Activated CD8-positive, alpha-beta T cell treated with anti-CD3 and anti-CD28 coated beads for 36 hours (primary cell): ENCODE data around the gene EPYC. TPM values are rescaled to one million over a fixed set of nuclear protein-coding genes. Genes with fewer than 3 reads are reported as not detected.

Source experiments
- ATAC-seq: fragments of 200-7000 bp; cut with Tn5 transposase; one replicate; pipeline ENCODE4 v1.10.0; 2021; ENCODE audit warnings: mild to moderate bottlenecking, moderate library complexity
- CTCF ChIA-PET: fragments of 350-600 bp; sonication (Branson Sonifier 250); formaldehyde crosslinking; loops from one replicate; lab custom pipeline; 2021; ENCODE audit warnings: antibody characterized with exemption; lab: Charles Lee
- POLR2A ChIA-PET: fragments of 350-600 bp; sonication (Branson Sonifier 250); formaldehyde crosslinking; loops from one replicate; lab custom pipeline; 2021; ENCODE audit warnings: antibody characterized with exemption; lab: Charles Lee
- DNase-seq: peaks from one replicate; pipeline ENCODE4 v3.0.0-alpha.2; 2020
- H3K27ac Mint-ChIP-seq: one replicate; pipeline ENCODE4 v1.8.0; 2021; ENCODE audit warnings: mild to moderate bottlenecking, mixed read lengths
- H3K27me3 Mint-ChIP-seq: one replicate; pipeline ENCODE4 v1.8.0; 2021; ENCODE audit warnings: mixed read lengths
- H3K36me3 Mint-ChIP-seq: one replicate; pipeline ENCODE4 v1.8.0; 2021; ENCODE audit warnings: low read depth, mixed read lengths
- H3K4me1 Mint-ChIP-seq: one replicate; pipeline ENCODE4 v1.8.0; 2021; ENCODE audit warnings: low read depth, mixed read lengths
- H3K4me3 Mint-ChIP-seq: one replicate; pipeline ENCODE4 v1.8.0; 2021; ENCODE audit warnings: mild to moderate bottlenecking, moderate library complexity, mixed read lengths
- H3K9me3 Mint-ChIP-seq: one replicate; pipeline ENCODE4 v1.8.0; 2021; ENCODE audit warnings: mixed read lengths
- CTCF ChIP-seq: fragments of 200-600 bp; IDR thresholded peaks from one replicate; pipeline ENCODE4 v1.8.0; 2022; ENCODE audit warnings: antibody characterized with exemption, mild to moderate bottlenecking
- intact Hi-C: fragments of 100-400 bp; cut with micrococcal nuclease; formaldehyde crosslinking; loops from one replicate; pipeline ENCODE4 v1.10.0; 2022
- total RNA-seq, 2 experiments: library from RNA; stranded (reverse); gene quantifications; one replicate each; pipeline ENCODE4 v1.2.3, GENCODE V29; 2021

The EPYC gene
- total RNA-seq, 2 experiments from 2014 or later = not detected

DNA sequence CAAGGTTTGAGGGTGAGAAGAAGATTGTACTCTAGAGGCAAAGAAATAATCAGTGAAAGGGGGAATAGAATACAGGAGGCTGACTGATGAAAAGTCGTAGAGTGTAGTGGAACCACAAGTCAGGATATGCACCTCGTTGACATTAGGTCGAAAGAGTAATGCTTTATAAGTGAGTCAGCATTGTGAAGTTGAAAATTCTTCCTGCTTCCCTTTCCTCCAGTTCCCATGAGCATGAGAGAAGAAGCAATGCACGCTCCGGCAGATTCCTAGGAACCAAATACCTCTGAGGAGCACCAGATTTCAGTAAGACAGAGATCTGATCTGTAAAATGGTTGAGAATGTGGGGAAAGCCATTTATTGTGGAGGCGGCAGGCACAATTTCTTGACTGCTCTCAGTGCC lies 66.3 kb downstream of the EPYC start:
- Mint-ChIP-seq H3K36me3 (no peaks in the 10 kb centered on the region), H3K27me3 (peaks cover 11% of the 10 kb centered on the region), H3K9me3 (no peaks in the 10 kb centered on the region), H3K4me3 (no peak overlapping the region), H3K4me1 (no peaks in the 10 kb centered on the region), H3K27ac (no peak overlapping the region)
- ChIA-PET CTCF (no interaction called here), POLR2A (no interaction called here)
- no peak for TF ChIP-seq CTCF
- intact Hi-C loops = no loop called here
- ATAC-seq (no peak), DNase-seq (no peak)

- Mint-ChIP-seq H3K4me1 (no peaks in the 10 kb centered on the region), H3K36me3 (no peaks in the 10 kb centered on the region), H3K4me3 (no peak overlapping the region), H3K27ac (no peak overlapping the region), H3K27me3 (peaks cover 11% of the 10 kb centered on the region), H3K9me3 (no peaks in the 10 kb centered on the region)
- intact Hi-C loops = no loop called here
- POLR2A ChIA-PET = no interaction called here
- no peak for TF ChIP-seq CTCF
- DNase-seq = no peak
- ATAC-seq = no peak
- CTCF ChIA-PET = no interaction called here
Observed at GRCh38 chr12:90937651-90938050, 67.1 kb downstream of the EPYC start.

DNA sequence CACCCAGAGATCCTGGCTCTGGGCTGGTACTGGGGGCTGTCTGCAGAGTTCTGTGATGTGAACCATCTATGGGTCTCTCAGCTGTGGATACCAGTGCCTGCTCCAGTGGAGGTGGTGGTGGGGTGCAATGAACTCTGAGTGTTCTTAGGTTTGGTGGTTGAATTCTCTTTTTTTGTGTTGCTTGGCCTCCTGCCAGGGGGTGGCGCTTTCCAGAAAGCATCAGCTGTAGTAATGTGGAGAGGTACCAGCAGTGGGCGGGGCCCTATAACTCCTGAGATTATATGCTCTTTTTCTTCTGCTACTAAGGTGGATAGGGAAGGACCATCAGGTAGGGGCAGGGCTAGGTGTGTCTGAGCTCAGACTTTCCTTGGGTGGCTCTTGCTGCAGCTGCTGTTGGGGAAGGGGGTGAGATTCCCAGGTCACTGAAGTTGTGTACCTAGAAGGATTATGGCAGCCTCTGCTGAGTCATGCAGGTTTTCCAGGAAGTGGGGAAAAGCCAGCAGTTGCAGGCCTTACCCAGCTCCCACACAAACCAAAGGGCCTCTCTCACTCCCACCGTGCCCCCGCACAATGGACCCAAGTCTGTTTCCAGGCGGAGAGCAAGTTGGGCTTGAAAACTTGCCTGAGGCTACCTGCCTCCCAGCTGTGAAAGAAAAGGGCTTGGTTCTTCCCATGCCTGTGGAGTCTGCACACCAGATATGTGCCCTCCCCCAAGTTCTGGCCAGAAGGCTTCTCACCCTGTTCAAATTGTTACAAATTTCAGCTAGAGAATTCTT lies 68.4 kb downstream of the EPYC start:
- intact Hi-C loops = no loop called here
- no peaks in the 10 kb centered on the region for H3K36me3 Mint-ChIP-seq
- ChIA-PET POLR2A (no interaction called here), CTCF (interaction anchor here (1.2 to 1.3 kb wide), 2 partner anchors 9 to 10 kb away, joined by 3 to 4 read pairs; no protein-coding TSS in a partner anchor)
- DNase-seq = peak; percentile 17
- TF ChIP-seq CTCF = no peak
- H3K4me3 Mint-ChIP-seq = no peak overlapping the region
- no peak for ATAC-seq
- no peaks in the 10 kb centered on the region for H3K9me3 Mint-ChIP-seq
- no peaks in the 10 kb centered on the region for H3K4me1 Mint-ChIP-seq
- no peak overlapping the region for H3K27ac Mint-ChIP-seq
- H3K27me3 Mint-ChIP-seq = peaks cover 11% of the 10 kb centered on the region

DNA sequence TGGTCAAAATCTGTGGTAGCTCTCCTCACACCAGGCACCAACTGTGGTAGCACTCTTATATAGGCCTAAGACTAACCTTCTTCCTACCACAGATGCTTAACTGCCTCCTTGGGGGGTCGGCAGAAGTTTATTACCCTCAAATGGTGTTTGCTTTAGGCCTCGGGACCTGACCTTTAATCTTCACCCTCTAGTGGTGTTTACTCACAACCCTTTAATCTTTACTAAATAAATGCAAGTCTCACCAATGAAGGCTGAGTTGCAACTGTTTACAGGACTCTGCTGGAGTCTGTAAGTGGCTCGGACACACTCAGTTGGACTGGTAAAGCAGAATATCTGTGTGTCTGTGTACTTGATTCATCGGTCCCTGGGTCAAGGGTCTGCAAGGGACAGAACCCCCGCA lies 79.2 kb downstream of the EPYC start:
- DNase-seq (no peak), ATAC-seq (no peak)
- H3K36me3 Mint-ChIP-seq = no peaks in the 10 kb centered on the region
- ChIA-PET CTCF (no interaction called here), POLR2A (no interaction called here)
- H3K4me3 Mint-ChIP-seq = no peak overlapping the region
- no peaks in the 10 kb centered on the region for H3K4me1 Mint-ChIP-seq
- TF ChIP-seq CTCF = no peak
- H3K27me3 Mint-ChIP-seq = peaks cover 2% of the 10 kb centered on the region
- peaks cover 9% of the 10 kb centered on the region for H3K9me3 Mint-ChIP-seq
- intact Hi-C loops = no loop called here
- H3K27ac Mint-ChIP-seq = no peak overlapping the region

- POLR2A ChIA-PET = no interaction called here
Observed at GRCh38 chr12:90924406-90924805, 80.4 kb downstream of the EPYC start.

More at GRCh38 chr12:90924406-90924805, 80.4 kb downstream of the EPYC start:
- H3K9me3 Mint-ChIP-seq = peaks cover 5% of the 10 kb centered on the region
- H3K27me3 Mint-ChIP-seq = peaks cover 2% of the 10 kb centered on the region
- no peak for TF ChIP-seq CTCF
- DNase-seq (no peak), ATAC-seq (no peak)
- H3K4me3 Mint-ChIP-seq = no peak overlapping the region
- intact Hi-C loops = no loop called here
- CTCF ChIA-PET = interaction anchor here (1.4 kb wide), 1 partner anchor 16 kb away, joined by 3 read pairs; no protein-coding TSS in a partner anchor
- H3K27ac Mint-ChIP-seq = no peak overlapping the region
- no peaks in the 10 kb centered on the region for H3K36me3 Mint-ChIP-seq
- no peaks in the 10 kb centered on the region for H3K4me1 Mint-ChIP-seq
